GM15510 (cell line): Measurements from ENCODE around the gene ISYNA1.

Experiments used
- POLR2A ChIP-seq: IDR thresholded peaks from 3 replicates; pipeline ENCODE4 v1.6.1; 2011; ENCODE audit warnings: borderline replicate concordance; ENCODE audit not compliant: insufficient read length; ENCODE audit errors: extremely low read depth

ISYNA1 gene

GRCh38 chr19:18415178-18415867, 22.6 kb downstream of the ISYNA1 start:
- TF ChIP-seq POLR2A, result no peak

GRCh38 chr19:18414504-18415177, 23.3 kb downstream of the ISYNA1 start:
- TF ChIP-seq POLR2A, result no peak

- TF ChIP-seq POLR2A, result no peak
These were observed 25.2 kb downstream of the ISYNA1 start for GRCh38 chr19:18412610-18413239.

- peak; percentile 23 for TF ChIP-seq POLR2A
These were observed 29.9 kb downstream of the ISYNA1 start for GRCh38 chr19:18408053-18408476.

- no peak for TF ChIP-seq POLR2A
These were observed 31.2 kb downstream of the ISYNA1 start for GRCh38 chr19:18406749-18407148.

GRCh38 chr19:18401580-18402112, 36.3 kb downstream of the ISYNA1 start:
- TF ChIP-seq POLR2A, result no peak

- no peak for TF ChIP-seq POLR2A
These were observed 38.9 kb downstream of the ISYNA1 start for GRCh38 chr19:18399008-18399407.

- TF ChIP-seq POLR2A, result peak; percentile 25
These were observed 40.4 kb downstream of the ISYNA1 start, which contains the start of gene LRRC25 for GRCh38 chr19:18397242-18398202. Gene LRRC25 (minus strand): TSS chr19:18397622. CDS start chr19:18396963, 659 bp downstream.

- TF ChIP-seq POLR2A, result no peak
These were observed 41.3 kb downstream of the ISYNA1 start for GRCh38 chr19:18396471-18397241.

- TF ChIP-seq POLR2A, result no peak
These were observed 44.1 kb downstream of the ISYNA1 start for GRCh38 chr19:18393836-18394235.

GRCh38 chr19:18392926-18393325, 45.0 kb downstream of the ISYNA1 start:
- no peak for TF ChIP-seq POLR2A

GRCh38 chr19:18392417-18392816, 45.5 kb downstream of the ISYNA1 start:
- no peak for TF ChIP-seq POLR2A

GRCh38 chr19:18391509-18392075, 46.3 kb downstream of the ISYNA1 start:
- no peak for TF ChIP-seq POLR2A
